ENCODE measurements around the gene STXBP3.

STXBP3 gene

GRCh38 chr1:108808438-108808837, 62.0 kb downstream of the STXBP3 start:
- no peak for DNase-seq

GRCh38 chr1:108811611-108812010, 65.1 kb downstream of the STXBP3 start:
- no peak for DNase-seq

- no peak for DNase-seq
Measured at GRCh38 chr1:108813326-108813725, 66.9 kb downstream of the STXBP3 start.

GRCh38 chr1:108814343-108815125, 68.1 kb downstream of the STXBP3 start:
- no peak for DNase-seq

GRCh38 chr1:108815566-108815965, 69.1 kb downstream of the STXBP3 start:
- DNase-seq: no peak

GRCh38 chr1:108816049-108816893, 69.8 kb downstream of the STXBP3 start:
- DNase-seq: peak; percentile 8

GRCh38 chr1:108817016-108817415, 70.5 kb downstream of the STXBP3 start:
- DNase-seq: no peak

GRCh38 chr1:108817811-108818210, 71.3 kb downstream of the STXBP3 start:
- no peak for DNase-seq

- no peak for DNase-seq
Measured at GRCh38 chr1:108819878-108820277, 73.4 kb downstream of the STXBP3 start.

- DNase-seq: no peak
Measured at GRCh38 chr1:108823632-108824031, 77.2 kb downstream of the STXBP3 start.

GRCh38 chr1:108824051-108824450, 77.6 kb downstream of the STXBP3 start:
- no peak for DNase-seq

GRCh38 chr1:108826081-108826635, 79.7 kb downstream of the STXBP3 start:
- no peak for DNase-seq

GRCh38 chr1:108828074-108828961, 81.8 kb downstream of the STXBP3 start:
- DNase-seq: peak; percentile 43

- peak; percentile 21 for DNase-seq
Measured at GRCh38 chr1:108829498-108829916, 83.0 kb downstream of the STXBP3 start.

- DNase-seq: peak; percentile 81
Measured at GRCh38 chr1:108830119-108831008, 83.9 kb downstream of the STXBP3 start.

GRCh38 chr1:108831225-108831624, 84.8 kb downstream of the STXBP3 start:
- DNase-seq: peak; percentile 22

GRCh38 chr1:108832929-108833328, 86.5 kb downstream of the STXBP3 start:
- no peak for DNase-seq

GRCh38 chr1:108841703-108842102, 95.2 kb downstream of the STXBP3 start:
- DNase-seq: no peak

- DNase-seq: no peak
Measured at GRCh38 chr1:108842525-108843181, 96.2 kb downstream of the STXBP3 start.

- DNase-seq: peak; percentile 15
Measured at GRCh38 chr1:108843390-108844137, 97.1 kb downstream of the STXBP3 start.

Data from MV-4-11 (cell line).